HG03103 (cell line): ENCODE data around the gene LSM11.

Source experiments
- ATAC-seq: cut with Tn5 transposase; IDR thresholded peaks from one replicate; pipeline ENCODE4 v1.9.1; 2021; ENCODE audit warnings: low read depth; ENCODE audit not compliant: unreplicated experiment

Gene LSM11

GRCh38 chr5:157766902-157767301 lies 23.4 kb downstream of the LSM11 start:
- no peak for ATAC-seq

- no peak for ATAC-seq
These were observed 24.2 kb downstream of the LSM11 start for GRCh38 chr5:157767689-157768088.

- no peak for ATAC-seq
These were observed 27.2 kb downstream of the LSM11 start for GRCh38 chr5:157770665-157771064.

GRCh38 chr5:157772127-157772526 lies 28.6 kb downstream of the LSM11 start:
- ATAC-seq: no peak

GRCh38 chr5:157778121-157778805 lies 34.8 kb downstream of the LSM11 start:
- no peak for ATAC-seq

- no peak for ATAC-seq
These were observed 35.7 kb downstream of the LSM11 start for GRCh38 chr5:157779221-157779620.

GRCh38 chr5:157785801-157786200 lies 42.3 kb downstream of the LSM11 start:
- ATAC-seq: no peak

GRCh38 chr5:157793301-157793700 lies 49.8 kb downstream of the LSM11 start:
- ATAC-seq: no peak

GRCh38 chr5:157799578-157799977 lies 56.1 kb downstream of the LSM11 start:
- ATAC-seq: no peak

- ATAC-seq: no peak
These were observed 56.6 kb downstream of the LSM11 start for GRCh38 chr5:157800137-157800536.

GRCh38 chr5:157802736-157803135 lies 59.2 kb downstream of the LSM11 start:
- ATAC-seq: no peak

GRCh38 chr5:157808043-157808442 lies 64.5 kb downstream of the LSM11 start:
- ATAC-seq: no peak
